HL-60 (cell line): Measurements from ENCODE around the gene UXS1.
"Not testable (repeated sequence)": the region's sequence is repeated elsewhere in the genome, so short reads cannot be mapped to it uniquely, and the experiment has no call there.

ENCODE experiments used
- DNase-seq, 2 experiments: peaks; one replicate each; pipeline ENCODE4 v3.0.0-alpha.2; 2010 to 2020; ENCODE audit warnings: low read depth in 1 of 2, low spot score in 1 of 2
- H3K27ac ChIP-seq: fragments of 250-450 bp; sonication (Bioruptor Pico); replicated peaks from 2 replicates; pipeline ENCODE4 v1.5.1; 2020; ENCODE audit warnings: mild to moderate bottlenecking, moderate library complexity
- H3K27me3 ChIP-seq: fragments of 250-450 bp; sonication (Bioruptor Pico); 2 replicates; pipeline ENCODE4 v1.5.1; 2021; ENCODE audit warnings: mild to moderate bottlenecking, moderate library complexity; ENCODE audit not compliant: insufficient read depth, poor library complexity, severe bottlenecking
- H3K4me3 ChIP-seq: replicated peaks from 2 replicates; pipeline ENCODE4 v1.5.1; 2011; ENCODE audit warnings: mild to moderate bottlenecking, control low read depth, low read length; ENCODE audit not compliant: insufficient read depth
- CTCF ChIP-seq: IDR thresholded peaks from one replicate; pipeline ENCODE4 v1.5.1; 2011; ENCODE audit warnings: low read length, control low read depth, inconsistent platforms; ENCODE audit not compliant: insufficient read depth
- GABPA ChIP-seq: IDR thresholded peaks from 2 replicates; pipeline ENCODE4 v1.6.1; 2012; ENCODE audit warnings: low read depth
- POLR2AphosphoS5 ChIP-seq: IDR thresholded peaks from 2 replicates; pipeline ENCODE4 v1.6.1; 2012; ENCODE audit warnings: low read depth
- REST ChIP-seq: IDR thresholded peaks from 2 replicates; pipeline ENCODE4 v1.6.1; 2012; ENCODE audit warnings: low read depth; ENCODE audit not compliant: insufficient replicate concordance
- SPI1 ChIP-seq: IDR thresholded peaks from 2 replicates; pipeline ENCODE4 v1.6.1; 2012; ENCODE audit warnings: low read depth, mild to moderate bottlenecking, borderline replicate concordance

UXS1 gene

GRCh38 chr2:106223347-106223746, 29.2 kb upstream of the UXS1 start:
- no peak for DNase-seq
- TF ChIP-seq POLR2AphosphoS5 (no peak), GABPA (no peak), CTCF (no peak), SPI1 (no peak), REST (no peak)
- no peak overlapping the region for H3K4me3 ChIP-seq
- H3K27ac ChIP-seq: no peak overlapping the region
- no peaks in the 10 kb centered on the region for H3K27me3 ChIP-seq

- H3K27me3 ChIP-seq, H3K27ac ChIP-seq, DNase-seq, H3K4me3 ChIP-seq: not testable (repeated sequence)
Observed at GRCh38 chr2:106222057-106222456, 28.0 kb upstream of the UXS1 start.

- no peak overlapping the region for H3K4me3 ChIP-seq
- H3K27ac ChIP-seq: no peak overlapping the region
- TF ChIP-seq SPI1 (no peak), GABPA (no peak), REST (no peak), CTCF (no peak), POLR2AphosphoS5 (no peak)
- DNase-seq: no peak
- H3K27me3 ChIP-seq: no peaks in the 10 kb centered on the region
Observed at GRCh38 chr2:106219813-106220212, 25.7 kb upstream of the UXS1 start.

GRCh38 chr2:106219157-106219556, 25.1 kb upstream of the UXS1 start:
- DNase-seq, H3K27ac ChIP-seq, H3K4me3 ChIP-seq, H3K27me3 ChIP-seq: not testable (repeated sequence)

GRCh38 chr2:106208874-106209273, 14.8 kb upstream of the UXS1 start:
- H3K4me3 ChIP-seq: no peak overlapping the region
- TF ChIP-seq CTCF (no peak), SPI1 (no peak), GABPA (no peak), POLR2AphosphoS5 (no peak), REST (no peak)
- no peaks in the 10 kb centered on the region for H3K27me3 ChIP-seq
- DNase-seq: no peak
- H3K27ac ChIP-seq: no peak overlapping the region
